GM19468 (cell line): ENCODE measurements around the gene SH3RF3.
"Not testable (repeated sequence)": the region's sequence is repeated elsewhere in the genome, so short reads cannot be mapped to it uniquely, and the experiment has no call there.

Experiments used
- ATAC-seq: cut with Tn5 transposase; IDR thresholded peaks from one replicate; pipeline ENCODE4 v1.9.1; 2021; ENCODE audit warnings: mild to moderate bottlenecking, moderate library complexity, moderate number of reproducible peaks; ENCODE audit not compliant: unreplicated experiment; ENCODE audit errors: extremely low read depth

The SH3RF3 gene

GRCh38 chr2:109212836-109213563, 84.0 kb downstream of the SH3RF3 start:
- ATAC-seq: no peak

DNA sequence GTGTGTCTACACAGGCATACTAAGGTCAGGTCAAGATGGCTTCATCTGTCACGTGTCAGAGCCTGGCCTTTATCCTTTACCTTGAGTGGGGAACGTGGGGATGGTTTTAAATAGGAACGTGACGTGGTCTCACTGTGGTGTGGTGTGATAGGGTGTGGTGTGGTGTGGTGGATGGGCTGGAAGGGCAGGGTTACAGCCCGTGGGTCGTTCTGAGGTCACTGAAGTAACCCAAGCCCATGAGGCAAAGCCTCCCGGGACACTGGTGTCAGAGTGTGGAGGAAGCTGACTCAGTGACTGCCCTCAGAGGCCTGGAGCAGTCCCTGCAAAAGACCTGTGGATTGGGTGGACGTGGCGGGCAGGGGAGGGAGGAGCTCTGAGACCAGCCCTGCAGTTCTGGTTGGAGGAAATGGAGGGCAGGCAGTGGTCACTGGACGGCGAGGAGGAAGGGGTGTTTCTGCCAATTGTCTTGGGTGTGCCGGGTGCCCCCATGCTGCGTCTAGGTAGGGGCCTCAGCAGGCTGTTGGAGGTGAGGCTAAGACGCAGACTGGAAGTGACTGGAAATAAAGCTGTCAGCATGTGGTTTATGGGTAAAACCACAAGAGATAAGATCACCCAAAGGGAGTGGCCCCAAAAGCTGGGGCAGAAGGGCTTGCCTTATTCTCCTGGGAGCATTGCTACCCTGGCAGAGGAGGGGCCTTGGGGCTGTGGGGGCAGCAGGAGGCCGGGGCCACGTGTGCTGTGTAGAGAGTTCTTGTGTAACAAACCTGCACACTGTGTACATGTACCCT, 84.8 kb downstream of the SH3RF3 start:
- peak; percentile 67 for ATAC-seq

DNA sequence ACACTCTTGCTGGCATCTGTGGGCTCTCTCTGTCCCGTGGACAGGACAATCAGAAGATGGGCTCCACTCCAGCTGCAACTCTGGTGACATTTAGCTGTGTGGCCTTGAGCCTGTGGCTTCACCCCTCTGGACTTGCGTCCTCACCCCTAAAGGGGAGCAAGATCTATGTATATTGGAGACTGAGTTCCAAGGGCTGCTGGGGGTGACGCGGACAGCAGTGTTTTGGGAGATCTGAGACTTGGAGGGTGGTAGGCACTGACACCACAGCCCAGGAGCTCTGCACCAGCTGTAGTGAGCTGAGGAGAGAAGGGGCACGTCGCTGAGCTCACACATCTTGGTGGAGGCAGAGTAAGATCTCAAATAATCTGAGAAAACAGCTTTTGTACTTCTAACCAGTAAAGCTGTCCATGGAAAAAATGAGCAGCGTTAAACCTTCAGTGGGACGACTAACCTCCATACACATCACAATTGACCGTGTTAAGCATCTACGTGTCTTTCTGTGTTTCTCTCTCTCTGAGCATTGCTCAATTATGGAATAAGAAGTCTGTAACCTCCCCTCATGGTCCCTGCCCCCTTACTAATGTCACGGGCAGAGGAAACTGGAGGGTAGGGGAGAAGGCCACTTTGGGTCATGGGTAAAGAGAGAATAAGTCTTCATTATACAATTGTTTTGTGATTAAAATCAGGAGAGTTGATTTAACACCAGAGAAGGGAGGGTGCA, 85.8 kb downstream of the SH3RF3 start:
- no peak for ATAC-seq

DNA sequence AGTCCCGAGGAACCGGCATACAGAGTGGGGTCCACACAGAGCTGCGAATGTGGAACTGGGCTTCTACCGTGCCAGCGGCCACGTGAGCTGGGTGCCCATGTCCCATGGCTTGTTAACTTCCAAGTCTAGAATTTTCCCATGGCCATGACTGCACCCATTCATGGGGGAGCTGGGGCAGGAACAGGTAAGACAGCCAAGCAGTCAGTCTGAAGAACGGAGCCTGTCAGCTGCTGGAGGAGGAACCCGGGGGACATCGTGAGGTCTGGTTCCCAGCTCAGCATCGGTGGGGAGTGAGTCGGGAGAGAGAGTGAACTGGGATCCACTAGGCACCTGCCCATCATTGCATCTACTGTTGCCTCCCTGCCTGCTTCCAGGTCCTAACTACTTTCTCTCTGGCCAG, 86.9 kb downstream of the SH3RF3 start:
- no peak for ATAC-seq

DNA sequence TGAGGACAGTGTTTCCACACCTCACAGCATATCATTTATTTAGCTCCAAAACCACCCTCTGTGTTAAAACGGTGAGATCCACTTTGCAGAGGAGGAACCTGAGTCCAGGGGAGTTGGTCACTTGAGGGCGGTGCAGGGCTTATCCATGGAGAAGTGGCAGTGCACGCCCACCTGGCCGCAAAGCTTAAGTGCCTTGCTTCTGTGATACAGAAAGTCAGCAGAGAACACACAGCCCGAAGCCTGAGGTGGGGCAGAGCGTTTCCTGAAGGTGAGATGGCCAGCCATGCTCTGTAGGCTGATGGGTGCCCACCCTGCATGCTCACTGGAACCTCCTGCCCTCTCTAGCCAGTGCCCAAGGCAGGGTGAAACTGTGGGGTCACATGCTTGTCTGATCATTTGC, 87.3 kb downstream of the SH3RF3 start:
- no peak for ATAC-seq

DNA sequence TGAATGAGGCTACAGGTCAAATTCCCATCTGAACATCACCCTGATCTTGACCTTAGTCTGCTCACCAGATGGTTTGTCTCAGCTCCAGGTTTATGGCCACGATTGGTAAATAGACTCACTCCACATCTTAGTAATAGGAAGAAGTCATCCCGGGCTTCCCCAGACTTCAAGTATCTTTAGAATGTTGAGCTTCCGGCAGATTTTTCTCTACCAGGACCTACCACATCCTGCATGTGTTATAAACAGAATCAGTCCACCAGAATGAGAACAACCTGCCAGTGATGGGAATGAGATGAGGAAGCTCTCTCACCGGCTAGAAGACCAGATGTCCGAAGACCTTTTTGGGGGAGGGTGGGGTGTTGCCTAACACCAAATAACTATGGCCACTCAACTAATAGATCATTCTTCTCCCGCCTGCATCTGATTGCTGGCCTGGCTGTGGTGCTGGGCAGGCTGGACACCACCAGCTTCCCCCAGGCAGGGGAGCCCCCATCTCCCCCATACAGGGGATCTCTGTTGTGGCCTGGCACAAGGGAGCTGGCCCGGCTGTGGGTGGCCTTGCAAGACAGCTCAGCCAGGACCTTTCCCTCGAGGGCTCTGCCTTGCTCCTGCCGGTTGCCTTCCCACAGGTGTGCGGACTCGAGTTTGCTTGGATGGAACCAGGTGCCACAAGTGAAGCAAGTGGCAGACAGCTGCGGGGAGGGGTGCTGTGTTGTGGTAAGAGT, 88.5 kb downstream of the SH3RF3 start:
- ATAC-seq: no peak

GRCh38 chr2:109218087-109218791, 89.2 kb downstream of the SH3RF3 start:
- ATAC-seq: no peak

DNA sequence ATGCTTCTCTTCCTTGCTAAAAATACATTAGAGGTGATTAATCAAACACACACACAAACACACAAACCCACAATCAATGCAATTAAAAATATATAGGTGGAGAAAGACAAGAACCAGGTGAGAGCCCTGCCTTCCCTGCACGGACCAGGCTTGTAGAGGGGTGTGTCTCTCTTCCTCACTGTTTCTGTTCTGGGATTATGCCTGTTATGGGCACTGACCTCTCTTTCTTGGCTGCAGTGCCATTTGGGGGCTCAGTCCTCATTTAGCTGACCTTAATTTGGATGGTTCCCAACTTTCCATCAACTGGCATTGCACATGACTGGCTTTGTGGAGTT, 89.8 kb downstream of the SH3RF3 start:
- no peak for ATAC-seq

- no peak for ATAC-seq
Measured at GRCh38 chr2:109220860-109221259, 91.9 kb downstream of the SH3RF3 start.

GRCh38 chr2:109221316-109221715, 92.3 kb downstream of the SH3RF3 start:
- ATAC-seq: not testable (repeated sequence)

DNA sequence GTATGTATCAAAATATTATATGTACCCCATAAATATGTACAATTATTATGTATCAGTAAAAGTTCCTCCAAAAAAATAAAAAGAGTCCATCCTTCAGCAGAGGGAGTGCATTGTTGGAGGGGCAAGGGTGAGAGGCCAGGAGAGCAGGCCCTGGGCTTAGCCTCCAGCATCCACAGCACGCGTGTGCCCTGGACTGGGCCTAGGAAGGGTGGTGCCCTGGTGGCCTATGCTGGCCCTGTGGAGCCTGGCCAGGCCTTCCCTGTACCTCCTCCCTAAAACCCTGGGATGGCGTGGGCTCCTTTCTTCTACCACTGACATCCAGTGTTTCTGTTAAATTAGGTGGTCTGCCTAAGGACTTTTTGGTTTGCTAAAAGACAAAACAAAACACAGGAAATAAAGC, 93.4 kb downstream of the SH3RF3 start:
- no peak for ATAC-seq

GRCh38 chr2:109222825-109223471, 93.9 kb downstream of the SH3RF3 start:
- ATAC-seq: no peak

GRCh38 chr2:109223490-109223889, 94.5 kb downstream of the SH3RF3 start:
- ATAC-seq: no peak

GRCh38 chr2:109224341-109224740, 95.3 kb downstream of the SH3RF3 start:
- not testable (repeated sequence) for ATAC-seq

GRCh38 chr2:109225170-109225782, 96.3 kb downstream of the SH3RF3 start:
- no peak for ATAC-seq

DNA sequence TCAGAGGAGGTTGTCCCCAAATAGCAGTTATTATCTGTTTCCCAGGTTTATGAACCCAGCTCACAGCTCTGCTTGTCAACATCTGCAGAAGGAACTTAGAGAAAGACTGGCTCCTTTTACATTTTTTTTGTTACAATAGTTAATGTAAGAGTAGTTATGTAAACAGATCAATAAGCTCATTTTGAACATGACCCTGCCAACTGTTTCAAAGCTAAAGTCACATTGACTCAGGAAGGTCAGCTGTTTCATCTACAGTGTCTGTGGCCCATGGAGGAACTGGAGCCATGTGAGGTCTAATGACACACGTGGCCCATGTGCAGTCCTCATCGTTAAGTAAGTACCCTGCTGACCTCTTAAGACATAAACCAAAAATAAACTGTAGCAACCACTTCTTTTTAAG, 97.1 kb downstream of the SH3RF3 start:
- ATAC-seq: no peak

- no peak for ATAC-seq
Measured at GRCh38 chr2:109226622-109227021, 97.6 kb downstream of the SH3RF3 start.

- ATAC-seq: no peak
Measured at GRCh38 chr2:109229094-109229675, 100.2 kb downstream of the SH3RF3 start.
